HG02623 (cell line): ENCODE measurements around the gene JAKMIP3.

Experiments
- ATAC-seq: cut with Tn5 transposase; IDR thresholded peaks from one replicate; pipeline ENCODE4 v1.9.1; 2021; ENCODE audit warnings: moderate library complexity; ENCODE audit not compliant: unreplicated experiment

Gene JAKMIP3

GRCh38 chr10:132065491-132066105 is at the start of gene JAKMIP3:
Gene JAKMIP3 (plus strand): TSS chr10:132065946. CDS start chr10:132104809, 38,863 bp downstream.
- no peak for ATAC-seq

- ATAC-seq, result no peak
Measured at GRCh38 chr10:132016514-132016913, 49.2 kb upstream of the JAKMIP3 start.

DNA sequence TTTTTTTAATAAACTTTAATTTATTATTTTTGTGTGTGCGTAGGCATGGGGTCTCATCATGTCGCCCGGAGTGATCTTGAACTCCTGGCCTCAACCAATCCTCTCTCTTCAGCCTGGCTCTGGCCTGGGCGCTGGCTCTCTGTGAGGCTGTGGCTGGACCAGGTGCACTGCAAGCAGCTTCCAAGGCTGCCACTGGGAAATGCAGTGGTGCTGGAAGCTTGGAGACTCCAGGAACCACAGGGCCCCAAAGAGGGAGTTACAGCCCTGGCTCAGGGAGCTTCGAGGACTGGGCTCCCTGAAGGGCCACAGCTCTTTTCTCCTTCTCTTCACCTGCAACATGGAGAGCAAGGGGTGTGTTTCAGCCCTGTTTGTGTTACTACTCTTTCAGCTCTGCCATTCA is 47.3 kb upstream of the JAKMIP3 start:
- no peak for ATAC-seq

DNA sequence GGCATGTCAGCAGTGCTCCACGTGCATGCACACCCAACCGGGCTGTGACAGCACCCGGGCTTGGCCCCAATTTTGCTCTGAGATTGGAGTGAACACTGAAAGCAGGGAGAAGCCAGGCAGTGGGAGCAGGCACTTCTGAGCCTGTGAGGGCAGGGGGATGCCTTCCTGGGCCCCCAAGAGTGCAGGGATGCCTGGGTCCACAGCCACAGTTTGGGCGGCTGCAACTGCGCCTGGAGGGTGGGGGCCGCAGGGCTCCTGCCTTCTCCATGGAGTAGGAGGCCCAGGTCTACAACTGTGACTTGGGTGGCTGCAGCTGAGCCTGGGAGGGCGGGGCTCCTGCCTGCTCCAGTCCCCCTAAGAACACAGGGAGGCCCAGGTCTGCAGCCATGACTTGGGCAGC is 46.4 kb upstream of the JAKMIP3 start:
- no peak for ATAC-seq

GRCh38 chr10:132020456-132020855 is 45.3 kb upstream of the JAKMIP3 start:
- ATAC-seq, result no peak

- ATAC-seq, result no peak
Measured at GRCh38 chr10:132021046-132021445, 44.7 kb upstream of the JAKMIP3 start.

GRCh38 chr10:132021504-132022143 is 44.1 kb upstream of the JAKMIP3 start:
- no peak for ATAC-seq

- ATAC-seq, result no peak
Measured at GRCh38 chr10:132022241-132022640, 43.5 kb upstream of the JAKMIP3 start.

- ATAC-seq, result no peak
Measured at GRCh38 chr10:132023092-132023811, 42.5 kb upstream of the JAKMIP3 start.

- no peak for ATAC-seq
Measured at GRCh38 chr10:132027423-132027983, 38.2 kb upstream of the JAKMIP3 start.

DNA sequence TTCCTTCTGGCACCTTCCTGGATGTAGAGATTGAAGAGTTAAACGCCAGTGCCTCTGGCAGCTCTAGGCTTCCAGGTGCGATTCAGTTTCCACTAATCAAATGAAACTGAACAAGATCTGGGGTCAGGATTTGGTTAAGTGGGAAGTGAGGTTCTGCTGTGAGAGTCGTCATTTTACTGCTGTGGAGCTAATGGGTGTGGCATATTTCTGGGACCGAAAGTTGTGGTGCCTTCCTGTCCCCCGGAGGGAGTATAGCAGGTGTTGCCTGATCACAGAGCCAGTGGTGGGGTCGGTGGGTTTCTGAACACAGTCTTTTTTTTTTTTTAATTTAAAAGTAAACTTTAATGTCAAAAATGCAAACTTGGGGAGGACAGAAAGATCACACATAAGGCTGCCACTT is 37.0 kb upstream of the JAKMIP3 start:
- no peak for ATAC-seq

DNA sequence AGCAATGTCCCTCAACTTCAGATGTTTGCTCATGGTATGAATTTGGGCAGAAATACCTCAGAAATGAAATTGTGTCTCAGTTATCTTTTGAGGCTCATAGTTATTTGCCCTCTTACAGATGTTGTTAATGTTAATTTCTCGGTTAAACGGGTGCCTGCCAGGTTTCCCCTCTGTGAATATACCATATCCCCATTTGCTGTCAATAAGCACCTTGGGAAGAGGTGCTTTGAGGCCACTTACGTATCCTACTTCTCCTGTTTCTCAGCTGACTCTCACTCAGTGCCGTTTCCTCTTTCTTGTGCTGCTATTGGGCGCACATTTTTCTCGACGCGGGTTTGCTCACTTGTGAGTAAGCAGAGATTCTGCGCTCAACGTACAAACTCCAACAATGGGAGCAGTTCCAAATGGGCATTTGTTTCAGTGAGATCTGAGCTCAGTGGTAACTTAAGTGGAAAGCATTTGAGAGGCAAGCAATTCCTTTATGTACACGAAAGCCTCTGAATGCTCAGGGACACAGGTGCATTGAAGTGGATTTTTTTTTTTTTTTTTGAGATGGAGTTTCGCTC is 34.8 kb upstream of the JAKMIP3 start:
- no peak for ATAC-seq

DNA sequence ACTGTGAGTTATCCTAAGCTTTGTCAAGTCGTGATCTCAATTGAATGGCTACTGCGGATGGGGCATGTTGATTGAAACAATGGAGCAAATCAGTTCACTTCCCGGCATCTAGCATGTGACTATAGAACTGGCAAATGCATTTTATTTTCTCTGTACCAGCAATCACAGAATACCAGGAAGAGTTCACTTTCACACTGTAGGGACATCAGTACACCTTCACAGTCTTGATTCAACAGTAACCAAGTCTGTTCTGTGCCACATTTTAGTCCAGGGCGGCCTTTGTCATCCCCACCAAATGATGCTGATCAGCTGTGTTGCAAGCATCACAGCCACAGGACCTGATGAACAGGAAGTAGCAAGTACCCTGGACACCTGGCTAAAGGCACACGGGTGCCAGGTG is 32.1 kb upstream of the JAKMIP3 start:
- ATAC-seq, result no peak

DNA sequence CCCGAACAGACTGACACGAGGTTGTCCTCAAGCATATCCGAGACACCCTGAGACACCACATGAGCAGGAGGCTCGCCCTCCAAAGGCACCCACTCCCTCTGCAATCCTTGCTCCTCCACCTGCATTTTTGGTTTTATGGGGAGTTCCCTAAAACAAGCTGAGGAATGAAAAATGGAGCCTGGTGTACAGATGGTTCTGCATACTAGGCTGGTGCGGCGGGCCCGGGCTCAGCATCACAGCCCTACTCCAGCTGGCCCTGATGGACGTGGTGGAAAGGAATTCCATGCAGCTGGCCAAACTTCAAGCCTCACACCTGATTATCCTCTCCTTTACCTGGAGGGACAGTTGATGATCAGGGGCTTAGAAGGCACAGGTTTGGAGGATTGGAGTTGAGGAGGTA is 30.3 kb upstream of the JAKMIP3 start:
- no peak for ATAC-seq

DNA sequence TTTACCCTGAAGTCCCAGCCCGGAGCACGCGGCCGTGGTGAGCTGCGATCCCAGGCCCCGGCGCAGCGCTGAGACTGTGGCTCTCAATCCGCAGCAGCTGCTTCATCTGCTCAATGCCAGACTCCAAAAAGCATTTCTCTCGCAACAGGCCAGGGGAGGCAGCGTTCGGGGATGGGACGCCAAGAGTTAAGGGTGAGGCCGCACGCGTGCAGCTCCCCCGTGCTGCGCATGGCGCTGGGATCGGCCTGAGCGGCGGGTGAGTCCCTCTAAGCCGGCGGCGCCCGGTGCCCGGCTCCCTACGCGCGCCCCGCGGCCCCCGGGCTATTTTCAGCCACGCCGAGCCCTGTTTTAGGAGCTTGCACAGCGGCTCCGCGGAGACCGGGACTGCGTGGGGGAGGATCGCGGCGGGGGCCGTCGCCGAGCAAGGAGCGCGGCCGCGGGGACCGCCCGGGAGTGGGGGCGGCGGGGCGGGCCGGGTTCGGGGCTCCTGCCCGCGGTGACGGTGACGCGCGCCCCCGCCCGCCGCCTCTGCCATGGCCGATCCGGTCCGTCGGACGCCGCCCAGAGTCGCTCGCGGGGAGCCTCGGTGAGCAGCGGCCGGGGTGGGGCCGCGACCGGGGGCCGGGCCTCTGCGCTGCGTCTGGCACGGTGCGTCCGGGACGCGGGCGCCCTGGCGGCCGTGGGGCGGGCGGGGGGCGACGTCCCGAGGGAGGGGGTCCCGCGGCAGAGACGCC is 29.4 kb upstream of the JAKMIP3 start:
- no peak for ATAC-seq

- no peak for ATAC-seq
Measured at GRCh38 chr10:132036887-132037675, 28.7 kb upstream of the JAKMIP3 start.

- no peak for ATAC-seq
Measured at GRCh38 chr10:132037676-132037975, 28.1 kb upstream of the JAKMIP3 start.

DNA sequence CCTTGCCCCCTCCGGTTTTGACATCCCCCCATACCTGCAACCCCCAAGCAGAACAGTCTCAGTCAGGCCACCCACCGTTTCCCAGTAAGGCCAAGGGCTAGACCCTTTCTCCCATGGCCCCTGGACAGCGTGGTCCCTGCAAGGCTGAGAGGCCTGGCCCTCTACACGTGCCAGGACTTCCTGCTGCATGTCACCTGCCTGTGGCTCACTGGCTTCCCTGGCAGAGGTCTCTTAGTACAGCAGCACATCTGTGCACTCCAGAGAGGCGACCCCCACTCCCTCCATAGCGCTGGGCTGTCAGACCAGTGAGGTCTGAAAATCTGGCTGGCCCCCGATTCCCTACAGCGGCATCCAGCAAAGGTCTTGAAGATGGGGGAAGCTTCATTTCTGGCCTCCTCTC is 26.4 kb upstream of the JAKMIP3 start:
- ATAC-seq, result no peak

DNA sequence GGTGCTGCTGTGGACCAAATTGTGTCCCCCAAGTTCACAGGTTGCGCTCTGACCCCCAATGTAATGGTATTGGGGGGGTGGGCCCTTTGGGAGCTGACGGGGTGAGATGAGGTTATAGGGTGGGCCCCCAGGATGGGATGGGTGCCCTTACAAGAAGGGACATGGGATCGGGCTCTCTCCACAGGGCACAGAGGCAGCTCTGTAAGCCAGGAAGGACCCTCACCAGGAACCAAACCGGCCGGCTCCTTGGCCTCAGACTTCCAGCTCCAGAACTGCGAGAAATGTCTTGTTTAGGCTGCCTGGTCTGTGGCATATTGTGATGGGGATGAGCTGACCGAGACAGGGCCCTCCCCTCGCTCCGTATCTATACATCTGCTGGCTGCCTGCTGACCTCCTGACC is 25.7 kb upstream of the JAKMIP3 start:
- ATAC-seq, result no peak

DNA sequence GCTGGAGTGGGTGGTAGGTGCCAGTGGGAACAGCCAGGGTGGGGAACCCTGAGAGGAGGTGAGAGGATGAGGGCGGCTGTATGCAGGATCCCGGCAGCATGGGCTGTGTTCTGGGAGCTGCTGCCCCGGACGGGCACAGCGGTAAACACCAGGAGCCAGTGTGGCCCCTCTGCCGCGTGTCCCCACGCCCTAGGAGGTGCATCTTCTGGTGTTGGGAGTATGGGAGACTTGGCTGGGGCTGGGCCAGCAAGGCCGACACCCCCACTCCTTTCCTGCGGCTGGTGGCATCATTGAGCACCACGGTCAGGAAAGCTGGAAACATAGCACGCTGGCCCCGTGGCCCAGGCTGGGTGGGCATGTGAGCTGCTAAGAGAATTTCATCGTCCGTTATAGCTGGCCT is 24.4 kb upstream of the JAKMIP3 start:
- ATAC-seq, result no peak
